Effector CD8-positive, alpha-beta T cell (primary cell): ENCODE measurements around the gene TOMM20.
"Not testable (repeated sequence)": the region's sequence is repeated elsewhere in the genome, so short reads cannot be mapped to it uniquely, and the experiment has no call there.

Source experiments
- DNase-seq: peaks from one replicate; lab custom pipeline; 2025; lab: John Stamatoyannopoulos, UW

Gene TOMM20

DNA sequence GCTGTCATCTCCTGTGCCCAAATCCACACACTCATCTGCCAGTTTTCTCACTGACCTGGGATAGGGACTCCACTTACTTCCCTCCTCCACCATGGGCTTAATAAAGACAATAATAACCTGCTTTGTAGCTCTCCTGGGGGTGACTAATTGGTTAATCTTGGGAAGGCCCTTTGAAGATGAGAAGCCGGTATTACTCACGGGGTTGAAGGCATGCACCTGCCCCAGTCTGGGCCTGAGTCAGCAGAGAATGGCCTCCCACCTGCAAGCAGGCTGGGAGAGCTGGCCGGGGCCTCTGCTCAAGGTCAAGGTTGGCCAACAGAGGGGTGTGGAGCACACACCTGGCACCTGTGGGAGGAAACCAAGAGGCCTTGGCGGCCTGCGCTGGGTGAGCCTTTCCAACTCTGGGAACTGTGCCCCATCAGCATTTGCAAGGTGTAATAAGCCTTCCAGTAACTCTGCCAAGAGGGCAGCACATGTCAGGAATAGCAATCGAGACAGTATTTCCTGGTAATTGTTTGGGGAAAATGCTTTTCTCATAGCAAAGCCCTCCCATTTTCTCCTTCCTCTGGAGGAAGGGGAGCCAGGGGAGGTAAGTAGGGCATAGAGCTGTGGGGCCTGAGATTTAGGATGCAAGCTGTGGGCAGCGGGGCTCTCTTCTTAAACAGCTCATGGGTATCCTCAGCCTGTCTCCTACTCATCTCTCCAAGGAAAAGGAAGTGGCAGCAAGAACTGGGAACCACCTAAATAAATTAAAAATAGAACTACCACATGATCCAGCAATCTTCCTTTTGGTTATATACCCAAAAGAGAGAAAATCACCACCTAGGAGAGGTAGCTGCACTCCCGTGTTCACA is 49.0 kb downstream of the TOMM20 start:
- no peak for DNase-seq

DNA sequence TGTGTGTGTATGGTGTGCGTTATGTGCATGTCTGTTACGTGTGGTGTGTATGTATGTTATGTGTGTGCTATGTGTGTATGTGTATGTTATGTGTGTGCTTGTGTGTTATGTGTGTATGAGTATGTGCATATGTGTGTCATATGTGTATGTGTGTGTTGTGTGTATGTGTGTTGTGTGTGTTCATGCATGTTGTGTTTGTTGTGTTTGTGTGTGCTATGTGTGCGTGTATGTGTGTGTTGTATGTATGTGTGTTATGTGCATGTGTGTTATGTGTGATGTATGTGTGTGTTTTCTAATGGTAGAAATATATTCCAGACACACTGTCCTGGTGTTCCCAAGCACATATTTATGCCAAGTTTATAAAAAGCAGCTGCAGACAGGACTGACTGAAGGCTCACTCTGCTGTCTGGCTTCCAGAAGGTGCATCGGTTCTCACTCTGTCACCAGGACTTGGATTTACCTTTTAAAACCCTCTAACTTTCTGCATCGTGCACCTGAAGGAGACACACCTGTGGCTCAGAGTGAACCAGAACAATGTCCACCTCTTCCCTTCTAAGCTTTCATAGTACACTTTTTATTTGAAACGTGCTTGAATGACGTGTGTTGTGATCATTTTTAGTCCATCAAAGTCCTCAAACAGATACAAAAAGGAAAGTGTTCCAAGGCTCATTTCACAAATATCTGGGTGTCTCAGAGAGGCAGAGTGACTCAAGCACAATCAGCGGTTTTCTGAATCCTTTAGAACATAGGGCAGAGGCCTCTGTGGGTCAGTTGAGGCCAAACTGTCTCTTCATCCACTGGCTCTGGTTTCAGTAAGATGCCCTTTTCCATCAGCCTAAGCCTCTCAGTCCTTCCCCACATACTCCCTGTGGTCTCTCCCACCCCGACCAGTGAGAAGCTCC is 49.9 kb downstream of the TOMM20 start:
- DNase-seq = no peak

DNA sequence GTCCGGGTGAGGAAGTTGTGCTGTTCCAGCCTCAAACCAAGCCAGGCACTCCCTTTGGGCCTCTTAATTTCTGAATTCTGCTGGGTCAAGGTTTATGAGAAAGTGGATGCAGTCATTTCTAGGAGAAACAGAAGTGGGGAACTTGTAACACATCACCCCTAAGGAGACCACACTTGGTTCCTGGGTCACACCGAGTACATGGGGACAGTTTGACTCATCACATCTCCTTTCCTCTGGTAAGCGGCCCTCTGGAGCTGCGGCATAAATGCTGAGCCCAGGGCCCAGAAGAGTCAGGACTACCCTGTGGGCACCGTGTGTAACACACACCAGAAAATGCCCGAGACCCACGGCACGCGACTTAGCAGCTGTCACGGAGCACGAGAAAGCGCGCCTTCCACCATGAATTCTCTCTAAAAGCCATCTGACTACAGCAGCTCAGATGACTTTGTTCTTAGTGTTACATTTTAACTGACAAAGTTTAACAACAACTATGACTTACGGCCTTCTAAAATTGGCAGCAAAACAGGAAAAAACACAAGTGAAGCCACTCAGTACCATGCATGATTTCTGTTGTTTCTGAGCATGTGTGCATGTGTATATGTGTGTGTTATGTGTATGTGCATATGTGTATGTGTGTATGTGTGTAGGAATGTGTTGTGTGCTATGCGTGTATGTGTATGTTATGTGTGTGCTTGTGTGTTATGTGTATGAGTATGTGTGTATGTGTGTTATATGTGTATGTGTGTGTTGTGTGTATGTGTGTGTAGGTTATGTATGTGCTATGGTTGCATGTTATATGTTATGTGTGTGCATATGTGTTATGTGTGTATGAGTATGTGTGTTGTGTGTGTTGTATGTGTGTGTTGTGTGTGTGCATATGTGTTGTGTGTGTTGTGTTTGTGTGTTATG is 50.8 kb downstream of the TOMM20 start:
- no peak for DNase-seq

DNA sequence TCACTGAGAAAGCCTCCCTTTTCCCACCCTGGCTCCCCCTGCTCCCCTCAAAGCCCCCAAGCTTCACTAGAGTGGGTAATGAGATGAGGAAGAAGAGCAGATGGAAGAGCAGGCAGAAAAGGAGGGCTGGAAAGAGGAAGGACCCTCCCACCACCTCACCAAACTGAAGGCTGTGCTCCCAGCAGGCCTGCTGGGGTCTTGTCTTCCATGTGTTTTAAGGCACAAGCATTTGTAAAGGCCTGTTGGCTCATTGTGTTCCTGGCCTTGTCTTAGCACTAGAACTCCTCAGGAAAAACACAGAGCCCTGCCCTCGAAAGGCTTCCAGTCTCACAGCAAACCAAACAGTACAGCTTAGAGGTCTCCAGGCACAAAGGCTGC is 51.5 kb downstream of the TOMM20 start:
- no peak for DNase-seq

DNA sequence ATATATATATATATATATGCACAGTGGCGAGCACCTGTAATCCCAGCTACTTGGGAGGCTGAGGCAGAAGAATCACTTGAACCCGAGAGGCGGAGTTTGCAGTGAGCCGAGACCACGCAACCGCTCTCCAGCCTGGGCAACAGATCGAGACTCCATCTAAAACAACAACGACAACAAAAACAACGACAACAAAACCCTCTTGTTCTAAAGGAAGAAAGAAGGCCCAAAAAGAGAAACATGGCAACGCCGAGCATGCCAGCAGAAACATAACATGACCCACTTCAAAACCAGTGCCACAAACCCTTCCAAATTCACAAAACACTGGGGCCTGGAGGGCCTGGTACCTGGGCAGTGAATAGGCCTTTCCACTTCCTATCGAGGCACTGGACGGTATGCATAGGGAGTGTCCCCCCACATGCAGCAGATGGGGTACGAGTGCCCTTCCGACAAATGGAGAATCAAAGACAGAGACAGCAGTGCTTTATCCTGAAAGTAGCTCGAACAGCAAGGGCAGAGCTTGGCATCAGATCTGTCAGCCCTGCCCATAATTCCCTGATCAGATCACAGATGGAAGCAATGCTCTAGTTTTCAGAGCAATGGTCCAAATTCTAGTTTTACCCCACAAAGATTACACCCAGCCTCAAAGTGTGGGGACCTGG is 52.0 kb downstream of the TOMM20 start:
- no peak for DNase-seq

DNA sequence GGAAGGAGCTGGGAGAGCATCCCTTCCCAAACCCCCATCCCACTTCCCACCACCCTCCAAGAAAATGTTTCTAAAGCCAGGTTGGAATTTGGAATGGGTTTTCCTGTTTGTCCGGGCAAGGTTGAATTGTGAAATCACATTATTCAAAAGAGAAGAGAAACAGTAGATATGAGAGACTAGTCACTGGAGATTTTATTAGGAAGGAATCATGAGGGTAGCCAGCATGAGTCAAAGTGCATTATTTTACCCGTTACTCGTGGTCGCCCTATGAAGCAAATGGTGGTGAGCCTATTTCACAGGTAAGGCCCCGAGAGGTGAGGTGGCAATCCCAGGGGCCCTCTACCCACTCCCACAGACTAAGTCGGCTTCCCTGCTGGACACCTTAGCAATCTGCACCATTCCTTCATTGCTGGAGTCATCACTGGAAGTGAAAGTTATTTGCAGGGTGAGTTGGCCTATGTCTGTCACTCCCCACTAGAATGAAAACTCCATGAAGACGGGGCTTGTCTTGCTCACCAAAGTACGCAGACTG is 52.8 kb downstream of the TOMM20 start:
- no peak for DNase-seq

DNA sequence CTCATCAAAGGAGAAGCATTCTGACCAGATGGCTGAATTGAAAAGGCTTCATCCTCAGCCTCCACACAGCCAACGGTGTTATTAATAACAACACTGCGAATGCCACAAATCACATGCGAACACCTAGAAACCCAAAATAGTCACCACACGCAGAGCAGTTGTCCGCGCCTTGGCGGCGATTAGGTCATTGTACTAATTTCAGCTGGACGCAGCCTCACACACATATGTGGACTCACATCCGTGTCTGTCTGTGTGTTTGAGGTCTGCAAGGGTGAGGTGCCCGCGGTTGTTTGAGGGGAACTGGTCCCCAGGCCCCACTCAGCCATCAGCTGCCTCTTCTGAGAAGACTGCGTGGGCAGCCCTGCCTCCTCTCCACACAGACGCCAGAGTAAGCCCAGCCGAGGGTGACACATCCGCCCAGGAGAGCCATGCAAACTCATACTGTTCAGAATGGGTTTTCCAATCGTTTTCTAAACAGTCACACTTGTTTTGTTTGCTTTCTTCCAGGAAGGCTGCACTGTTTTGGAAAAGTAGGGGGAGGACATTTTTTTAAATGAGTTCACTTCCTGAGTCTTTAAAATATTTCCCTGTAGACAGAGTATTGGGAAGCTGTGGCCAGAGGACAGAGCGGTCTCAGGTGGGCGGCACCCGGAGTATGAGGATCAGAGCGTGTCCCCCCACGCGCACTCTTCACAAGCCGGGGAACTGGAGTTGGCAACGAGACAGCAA is 53.4 kb downstream of the TOMM20 start:
- no peak for DNase-seq

DNA sequence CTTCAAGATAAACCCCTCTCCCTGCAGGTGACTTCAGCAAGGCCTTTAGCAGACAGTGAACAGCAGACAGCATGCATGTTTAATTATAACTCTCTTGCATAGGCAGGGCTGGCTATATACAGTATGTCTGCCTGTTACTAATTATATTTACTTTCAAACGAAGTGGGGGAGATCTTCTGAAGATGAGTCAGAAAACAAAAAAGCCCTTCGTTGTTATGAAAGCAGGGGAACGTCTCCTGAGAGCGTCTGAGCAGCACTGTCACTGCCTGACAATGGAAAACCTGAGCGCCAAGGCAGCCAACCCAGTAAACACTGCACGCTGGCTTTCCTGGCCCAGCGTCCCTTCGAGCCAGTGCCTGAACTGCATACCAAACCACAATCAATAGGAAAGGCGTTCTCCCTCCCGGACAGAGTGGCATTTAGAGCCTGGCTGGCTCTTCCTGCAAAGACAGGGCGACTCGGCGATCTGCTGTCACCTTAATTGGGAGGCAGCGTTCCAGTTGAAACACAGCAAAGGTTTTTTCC is 54.1 kb downstream of the TOMM20 start:
- no peak for DNase-seq

DNA sequence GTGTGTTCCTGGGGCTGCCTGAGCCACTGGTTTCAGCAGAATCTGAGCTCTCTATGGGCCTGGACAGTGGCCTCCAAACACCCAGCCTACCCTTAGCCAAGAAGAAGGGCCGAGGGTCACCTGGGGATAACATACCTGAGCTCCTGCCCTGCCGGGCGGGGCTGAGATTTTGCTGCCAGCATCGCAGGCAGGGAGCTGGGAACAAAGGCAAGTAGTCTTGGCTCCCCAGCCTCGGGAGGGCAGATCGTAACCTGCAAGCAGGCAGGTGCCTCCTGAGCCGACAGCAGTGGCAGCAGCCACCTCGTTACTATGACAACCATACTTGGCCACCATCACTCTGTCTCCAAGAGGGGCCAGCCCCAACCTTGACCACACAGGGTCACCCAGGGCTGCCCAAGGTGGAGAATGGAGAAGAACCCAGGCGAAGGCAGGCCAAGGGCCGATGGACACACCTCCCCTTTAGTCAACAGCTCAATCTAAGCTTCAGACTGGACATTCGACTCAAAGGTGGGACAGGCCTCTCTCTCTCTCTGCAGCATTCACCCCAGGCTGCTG is 54.6 kb downstream of the TOMM20 start:
- no peak for DNase-seq

DNA sequence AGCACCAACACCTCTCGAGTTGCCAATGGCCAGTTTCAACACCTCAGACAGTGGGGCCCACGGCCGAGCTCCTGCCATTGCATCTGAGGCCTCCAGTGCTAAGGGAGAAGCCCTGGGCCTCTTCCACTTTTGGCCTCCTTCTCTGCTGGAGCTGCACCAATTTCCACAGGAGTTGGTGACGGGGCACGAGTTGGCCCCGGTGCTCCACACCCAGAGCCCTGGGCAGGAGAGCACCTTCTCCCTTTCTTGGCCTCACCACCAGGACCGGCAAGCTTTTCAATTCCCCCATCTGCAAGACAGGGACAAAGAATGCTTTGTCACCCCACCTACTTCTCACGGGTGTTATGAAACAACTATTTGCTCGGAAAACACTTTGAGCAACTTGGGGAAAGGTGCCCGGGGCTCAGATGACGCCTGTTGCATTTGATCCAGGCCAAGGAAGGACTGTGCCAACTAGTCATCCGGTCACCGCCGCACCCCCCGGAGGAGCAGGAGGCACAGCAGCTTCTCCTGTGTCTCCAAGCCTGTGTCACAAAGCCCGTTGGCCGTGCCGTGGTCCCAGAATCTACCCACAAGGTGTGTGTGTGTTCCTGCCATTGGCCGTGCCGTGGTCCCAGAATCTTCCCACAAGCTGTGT is 55.2 kb downstream of the TOMM20 start:
- DNase-seq = no peak

DNA sequence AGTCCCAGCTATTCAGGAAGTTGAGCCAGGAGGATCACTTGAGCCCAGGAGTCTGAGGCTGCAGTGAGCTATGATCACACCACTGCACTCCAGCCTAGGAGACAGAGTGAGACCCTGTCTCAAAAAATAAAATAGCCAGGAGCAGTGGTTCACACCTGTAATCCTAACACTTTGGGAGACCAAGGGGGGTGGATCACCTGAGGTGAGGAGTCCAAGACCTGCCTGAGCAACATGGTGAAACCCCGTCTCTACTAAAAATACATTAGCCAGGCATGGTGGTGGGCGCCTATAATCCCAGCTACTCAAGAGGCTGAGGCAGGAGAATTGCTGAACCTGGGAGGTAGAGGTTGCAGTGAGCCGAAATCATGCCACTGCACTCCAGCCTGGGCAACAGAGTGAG is 56.1 kb downstream of the TOMM20 start:
- not testable (repeated sequence) for DNase-seq

DNA sequence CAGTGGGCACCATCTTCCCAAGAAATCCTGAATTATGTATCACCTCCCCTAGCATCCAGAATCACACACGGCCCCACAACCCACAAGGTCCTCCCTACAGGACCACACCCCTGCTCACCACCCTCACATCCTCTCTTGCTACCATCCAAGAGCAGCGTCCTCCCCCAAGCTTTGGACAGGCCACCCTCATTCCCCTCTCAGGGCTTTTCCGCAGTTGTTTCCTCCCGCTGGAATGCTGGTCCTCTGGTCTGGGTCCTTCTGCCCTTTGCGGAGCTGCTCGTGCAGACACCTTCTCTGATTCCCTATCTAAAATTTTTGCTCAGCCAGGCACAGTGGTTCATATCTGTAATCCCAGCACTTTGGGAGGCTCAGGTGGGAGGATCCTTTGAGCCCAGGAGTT is 56.5 kb downstream of the TOMM20 start:
- no peak for DNase-seq

DNA sequence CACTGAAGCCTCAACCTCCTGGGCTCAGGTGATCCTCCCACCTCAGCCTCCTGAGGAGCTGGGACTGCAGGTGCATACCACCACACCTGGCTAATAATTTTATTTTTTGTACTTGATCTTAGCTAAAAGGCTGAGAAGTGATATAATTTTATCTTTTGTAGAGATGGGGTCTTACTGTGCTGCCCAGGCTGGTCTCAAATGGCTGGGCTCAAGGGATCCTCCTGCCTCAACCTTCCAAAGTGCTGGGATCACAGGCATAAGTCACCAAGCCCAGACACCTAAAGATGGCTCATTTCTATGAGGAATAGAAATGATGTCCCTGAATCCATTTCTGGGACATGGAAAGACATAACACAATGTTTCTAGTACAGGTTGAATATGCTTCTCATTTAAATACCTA is 57.8 kb downstream of the TOMM20 start:
- DNase-seq = no peak

DNA sequence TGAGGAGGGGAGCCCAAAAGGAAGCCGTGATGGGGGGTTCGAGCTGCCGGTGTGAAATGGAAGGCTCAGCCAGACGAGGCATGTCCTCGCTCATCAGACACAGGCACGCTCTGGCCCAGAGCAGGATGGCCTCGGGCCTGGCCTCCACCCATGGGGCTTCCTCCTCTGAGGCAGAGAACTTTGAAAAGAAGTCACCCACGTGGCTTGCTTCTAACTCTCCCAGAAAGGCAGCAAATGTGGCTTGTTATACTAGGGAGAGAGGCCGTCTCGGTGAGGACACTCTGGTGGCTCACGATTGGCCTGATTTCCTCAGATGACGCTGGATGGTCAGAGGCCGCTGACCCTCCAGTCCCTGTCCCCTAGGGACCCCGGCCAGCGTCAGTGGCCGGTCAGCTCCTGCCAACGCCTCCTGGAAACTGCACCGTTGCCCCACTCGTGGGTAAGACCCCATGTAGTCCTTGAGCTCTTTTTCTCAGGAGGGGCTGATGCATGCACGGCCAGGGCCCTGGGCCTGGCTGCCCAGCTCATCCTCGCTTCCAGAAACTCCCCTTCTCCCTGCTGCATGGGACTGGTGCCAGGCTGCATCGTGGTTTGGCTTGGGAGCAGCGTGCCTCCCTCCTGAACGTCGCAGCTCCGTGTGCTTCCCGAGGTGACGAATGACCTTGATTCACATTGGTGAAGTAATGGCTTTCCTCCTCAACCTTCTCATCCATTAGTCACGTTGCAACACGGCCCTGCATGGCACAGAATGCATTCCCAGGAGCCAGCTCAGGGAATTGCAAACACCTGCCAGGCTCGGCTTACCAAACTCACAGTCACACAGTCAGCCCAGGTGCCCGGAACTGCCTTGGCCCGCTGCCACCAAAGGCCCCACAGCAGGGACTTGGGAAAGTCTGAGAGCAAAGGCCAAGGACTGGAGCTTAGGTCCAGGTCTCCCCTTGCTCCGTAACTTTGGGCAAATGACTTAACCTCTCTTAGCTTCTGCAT is 58.8 kb downstream of the TOMM20 start:
- no peak for DNase-seq

DNA sequence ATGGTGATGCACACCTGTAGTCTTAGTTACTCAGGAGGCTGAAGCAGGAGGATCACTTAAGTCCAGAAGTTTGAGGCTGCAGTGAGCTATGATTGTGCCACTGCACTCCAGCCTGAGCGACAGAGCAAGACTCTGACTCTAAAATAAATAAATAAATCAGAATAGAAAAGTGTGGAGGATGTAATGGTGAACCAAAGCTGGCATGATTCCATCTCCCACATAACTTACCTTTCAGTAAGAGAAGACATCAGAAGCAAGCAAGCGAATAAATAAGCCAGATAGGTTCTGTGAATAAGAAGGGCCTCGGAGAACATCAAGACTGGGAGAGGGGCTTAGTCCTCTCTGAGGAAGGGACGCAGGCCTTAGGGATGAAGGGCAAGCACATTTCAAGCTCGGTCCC is 59.5 kb downstream of the TOMM20 start:
- no peak for DNase-seq

DNA sequence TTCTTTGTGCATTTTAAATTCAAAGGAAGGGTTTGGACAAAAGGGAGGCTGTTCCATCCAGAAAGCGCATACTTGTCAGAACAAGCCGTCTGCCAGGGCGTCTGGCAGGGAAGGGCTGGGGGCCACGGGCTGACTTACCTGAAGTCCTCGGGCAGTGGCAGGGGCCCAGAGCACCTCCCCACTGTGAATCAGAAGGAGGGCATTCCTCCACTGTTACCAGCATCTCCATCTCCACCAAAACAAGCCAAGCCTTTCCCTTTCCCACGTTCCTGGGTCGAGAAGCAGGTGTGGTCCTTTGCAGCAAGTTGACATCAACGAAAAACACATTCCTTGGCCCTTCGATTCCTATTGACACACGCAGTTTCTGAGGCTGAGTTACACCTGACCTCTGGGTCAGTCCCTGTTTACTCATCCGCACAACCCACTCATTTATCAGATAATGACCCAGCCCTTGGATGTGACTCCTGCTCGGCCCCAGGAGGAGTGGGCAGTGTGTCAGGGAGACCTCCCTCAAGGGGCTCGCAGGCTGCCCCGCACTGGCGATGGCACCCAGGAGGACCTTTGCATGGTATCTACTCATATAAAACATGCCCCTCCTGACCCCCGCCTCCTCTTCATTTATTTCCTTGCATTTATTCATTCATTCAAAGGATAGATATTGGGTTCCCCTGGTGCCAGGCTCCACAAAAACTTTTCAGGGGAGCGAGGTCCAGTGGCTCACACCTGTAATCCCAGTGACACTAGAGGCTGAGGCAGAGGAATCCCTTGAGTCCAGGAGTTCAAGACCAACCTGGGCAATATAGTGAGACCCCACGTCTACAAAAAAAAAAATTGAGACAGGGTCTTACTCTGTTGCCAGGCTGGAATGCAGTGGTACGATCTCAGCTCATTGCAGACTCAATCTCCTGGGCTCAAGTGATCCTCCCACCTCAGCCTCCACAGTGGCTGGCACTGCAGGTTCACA is 60.2 kb downstream of the TOMM20 start:
- DNase-seq = no peak
